ENCODE results near the gene USP34.

DNA sequence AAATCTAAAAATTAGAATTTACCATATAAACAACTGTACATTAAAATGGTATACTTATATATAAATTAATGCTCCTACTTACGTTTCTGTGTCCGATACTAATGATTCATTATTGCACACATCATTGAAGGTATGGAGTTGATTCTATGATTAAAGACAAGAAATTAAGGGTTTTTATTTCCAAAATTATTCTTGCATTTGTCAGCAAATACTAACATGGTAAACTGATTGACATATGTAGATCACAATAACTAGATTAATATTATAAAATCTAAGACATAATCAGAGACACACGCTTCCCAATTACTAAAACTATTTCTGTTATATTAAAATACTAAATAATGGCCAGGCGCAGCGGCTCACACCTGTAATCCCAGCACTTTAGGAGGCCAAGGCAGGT is 92.6 kb downstream of the USP34 start:
- TF ChIP-seq BDP1 (IDR thresholded peaks at IDR 0.05; ENCODE audit: insufficient read depth, insufficient read length): no peak
- TF ChIP-seq CHD4 (IDR thresholded peaks at IDR 0.05; ENCODE audit: insufficient read depth, insufficient replicate concordance, low read depth, low read length, poor library complexity, severe bottlenecking): no peak

Measured in K562 (cell line).